Activated naive CD8-positive, alpha-beta T cell treated with anti-CD3 and anti-CD28 coated beads, Interleukin-2, amount 50 U/mL, for 16 hours (primary cell): ENCODE measurements around the gene FAM13A.

Source experiments
- DNase-seq: peaks from one replicate; pipeline ENCODE4 v3.0.0-alpha.2; 2020; ENCODE audit warnings: low read depth, low spot score

The FAM13A gene

GRCh38 chr4:88722828-88723227, 334.2 kb downstream of the FAM13A start:
- DNase-seq = no peak

- DNase-seq = no peak
These were observed 334.7 kb downstream of the FAM13A start for GRCh38 chr4:88722276-88722780.

- no peak for DNase-seq
These were observed 336.2 kb downstream of the FAM13A start for GRCh38 chr4:88720451-88721428.

GRCh38 chr4:88719381-88719780, 337.6 kb downstream of the FAM13A start:
- DNase-seq = no peak

GRCh38 chr4:88718098-88718497, 338.9 kb downstream of the FAM13A start:
- no peak for DNase-seq

- DNase-seq = no peak
These were observed 343.2 kb downstream of the FAM13A start for GRCh38 chr4:88713782-88714181.

- no peak for DNase-seq
These were observed 347.0 kb downstream of the FAM13A start for GRCh38 chr4:88709989-88710388.

GRCh38 chr4:88706574-88706973, 350.4 kb downstream of the FAM13A start:
- DNase-seq = no peak

- no peak for DNase-seq
These were observed 351.0 kb downstream of the FAM13A start for GRCh38 chr4:88705805-88706492.

GRCh38 chr4:88705223-88705622, 351.8 kb downstream of the FAM13A start:
- DNase-seq = no peak

GRCh38 chr4:88702782-88703181, 354.2 kb downstream of the FAM13A start:
- no peak for DNase-seq

- no peak for DNase-seq
These were observed 358.5 kb downstream of the FAM13A start for GRCh38 chr4:88698519-88698918.

GRCh38 chr4:88697588-88698329, 359.2 kb downstream of the FAM13A start, which contains the start of gene NAP1L5:
Gene NAP1L5 (minus strand): TSS chr4:88697829. CDS start chr4:88697754, 75 bp downstream.
- DNase-seq = peak; percentile 16

- no peak for DNase-seq
These were observed 359.8 kb downstream of the FAM13A start for GRCh38 chr4:88697141-88697540.

GRCh38 chr4:88696630-88697029, 360.4 kb downstream of the FAM13A start:
- DNase-seq = no peak

GRCh38 chr4:88693792-88694191, 363.2 kb downstream of the FAM13A start:
- DNase-seq = no peak

GRCh38 chr4:88690355-88690754, 366.6 kb downstream of the FAM13A start:
- no peak for DNase-seq

GRCh38 chr4:88681209-88681608, 375.8 kb downstream of the FAM13A start:
- no peak for DNase-seq
